ENCODE measurements around the gene PRICKLE2.

Gene PRICKLE2

GRCh38 chr3:64239841-64240240, 14.6 kb upstream of the PRICKLE2 start:
- H3K4me3 ChIP-seq (ENCODE audit: low read length): no peak overlapping the region
- no peak for TF ChIP-seq CTCF (conservative IDR thresholded peaks at IDR 0.05; ENCODE audit: low read depth, low read length)
- DNase-seq (ENCODE audit: low read depth): no peak

GRCh38 chr3:64238971-64239667, 13.9 kb upstream of the PRICKLE2 start:
- DNase-seq (ENCODE audit: low read depth): peak; percentile 84
- no peak overlapping the region for H3K4me3 ChIP-seq (ENCODE audit: low read length)
- TF ChIP-seq CTCF (conservative IDR thresholded peaks at IDR 0.05; ENCODE audit: low read depth, low read length): no peak

- TF ChIP-seq CTCF (conservative IDR thresholded peaks at IDR 0.05; ENCODE audit: low read depth, low read length): no peak
- no peak for DNase-seq (ENCODE audit: low read depth)
- no peak overlapping the region for H3K4me3 ChIP-seq (ENCODE audit: low read length)
Observed at GRCh38 chr3:64237083-64237482, 11.8 kb upstream of the PRICKLE2 start.

GRCh38 chr3:64235605-64236004, 10.3 kb upstream of the PRICKLE2 start:
- no peak for TF ChIP-seq CTCF (conservative IDR thresholded peaks at IDR 0.05; ENCODE audit: low read depth, low read length)
- no peak overlapping the region for H3K4me3 ChIP-seq (ENCODE audit: low read length)
- DNase-seq (ENCODE audit: low read depth): no peak

GRCh38 chr3:64234571-64234970, 9.3 kb upstream of the PRICKLE2 start:
- DNase-seq (ENCODE audit: low read depth): no peak
- TF ChIP-seq CTCF (conservative IDR thresholded peaks at IDR 0.05; ENCODE audit: low read depth, low read length): no peak
- no peak overlapping the region for H3K4me3 ChIP-seq (ENCODE audit: low read length)

- no peak overlapping the region for H3K4me3 ChIP-seq (ENCODE audit: low read length)
- no peak for TF ChIP-seq CTCF (conservative IDR thresholded peaks at IDR 0.05; ENCODE audit: low read depth, low read length)
- DNase-seq (ENCODE audit: low read depth): no peak
Observed at GRCh38 chr3:64232821-64233220, 7.6 kb upstream of the PRICKLE2 start.

GRCh38 chr3:64229903-64230302, 4.6 kb upstream of the PRICKLE2 start:
- TF ChIP-seq CTCF (conservative IDR thresholded peaks at IDR 0.05; ENCODE audit: low read depth, low read length): no peak
- DNase-seq (ENCODE audit: low read depth): no peak
- no peak overlapping the region for H3K4me3 ChIP-seq (ENCODE audit: low read length)
